ENCODE results near the gene ICOS. TPM values are rescaled to one million over a fixed set of nuclear protein-coding genes. Genes with fewer than 3 reads are reported as not detected.
A peak's percentile ranks its signal among the peaks of the same experiment; 100 is the strongest.

ICOS gene
- total and polyA plus RNA-seq, 2 donors (not counting 1 experiment from before 2014, with no cell fraction given), result not detected

GRCh38 chr2:203892207-203892606 is 44.4 kb upstream of the ICOS start:
- Histone ChIP-seq H3K36me3 (ENCODE audit: control insufficient read depth, insufficient read depth, low read length) (no peaks in the 10 kb centered on the region), H3K4me1 (ENCODE audit: control insufficient read depth, extremely low read depth, insufficient read depth, low read length) (no peaks in the 10 kb centered on the region), H3K4me3 (replicated peaks in 1 of 4; ENCODE audit: control extremely low read depth in 1 of 4, insufficient read depth in 1 of 4, low read depth in 3 of 4, low read length in 4 of 4) (no peak overlapping the region), H3K27me3 (ENCODE audit: control insufficient read depth, insufficient read depth, low read length) (no peaks in the 10 kb centered on the region), H3K4me2 (ENCODE audit: extremely low read depth, insufficient read depth, low read length) (no peak overlapping the region), H3K9ac (ENCODE audit: insufficient read depth, low read length) (no peak overlapping the region), H3K9me3 (ENCODE audit: control insufficient read depth, insufficient read depth, low read depth, low read length) (no peaks in the 10 kb centered on the region), H4K20me1 (ENCODE audit: control insufficient read depth, extremely low read depth, insufficient read depth, low read length) (no peaks in the 10 kb centered on the region), H2AFZ (ENCODE audit: low read length) (no peak overlapping the region), H3K79me2 (ENCODE audit: control insufficient read depth, insufficient read depth, low read length) (no peaks in the 10 kb centered on the region), H3K27ac (ENCODE audit: insufficient read depth, low read length) (no peak overlapping the region)
- no peak for TF ChIP-seq EZH2 (IDR thresholded peaks at IDR 0.05; ENCODE audit: low read length, missing control alignments)
- no peak for TF ChIP-seq CTCF (conservative IDR thresholded peaks at IDR 0.05 in 1 of 2, IDR thresholded peaks at IDR 0.05 in 1 of 2; ENCODE audit: low read depth in 1 of 2, low read length in 2 of 2)
- no peak for DNase-seq (ENCODE audit: low read depth in 2 of 2)

- H2AFZ ChIP-seq (ENCODE audit: low read length), result no peak overlapping the region
- no peaks in the 10 kb centered on the region for H3K4me1 ChIP-seq (ENCODE audit: control insufficient read depth, extremely low read depth, insufficient read depth, low read length)
- H3K4me3 ChIP-seq (replicated peaks in 1 of 4; ENCODE audit: control extremely low read depth in 1 of 4, insufficient read depth in 1 of 4, low read depth in 3 of 4, low read length in 4 of 4), result no peak overlapping the region
- TF ChIP-seq EZH2 (IDR thresholded peaks at IDR 0.05; ENCODE audit: low read length, missing control alignments) (no peak), CTCF (conservative IDR thresholded peaks at IDR 0.05 in 1 of 2, IDR thresholded peaks at IDR 0.05 in 1 of 2; ENCODE audit: low read depth in 1 of 2, low read length in 2 of 2) (no peak)
- H3K79me2 ChIP-seq (ENCODE audit: control insufficient read depth, insufficient read depth, low read length), result no peaks in the 10 kb centered on the region
- no peak overlapping the region for H3K9ac ChIP-seq (ENCODE audit: insufficient read depth, low read length)
- H3K27me3 ChIP-seq (ENCODE audit: control insufficient read depth, insufficient read depth, low read length), result no peaks in the 10 kb centered on the region
- no peaks in the 10 kb centered on the region for H4K20me1 ChIP-seq (ENCODE audit: control insufficient read depth, extremely low read depth, insufficient read depth, low read length)
- no peaks in the 10 kb centered on the region for H3K36me3 ChIP-seq (ENCODE audit: control insufficient read depth, insufficient read depth, low read length)
- peak; percentile 32 to 82 for DNase-seq (ENCODE audit: low read depth in 2 of 2)
- H3K27ac ChIP-seq (ENCODE audit: insufficient read depth, low read length), result no peak overlapping the region
- no peak overlapping the region for H3K4me2 ChIP-seq (ENCODE audit: extremely low read depth, insufficient read depth, low read length)
- H3K9me3 ChIP-seq (ENCODE audit: control insufficient read depth, insufficient read depth, low read depth, low read length), result no peaks in the 10 kb centered on the region
These were observed 43.2 kb upstream of the ICOS start for GRCh38 chr2:203893401-203893800.

GRCh38 chr2:203893840-203894239 is 42.7 kb upstream of the ICOS start:
- no peak overlapping the region for H3K4me2 ChIP-seq (ENCODE audit: extremely low read depth, insufficient read depth, low read length)
- no peak overlapping the region for H3K4me3 ChIP-seq (replicated peaks in 1 of 4; ENCODE audit: control extremely low read depth in 1 of 4, insufficient read depth in 1 of 4, low read depth in 3 of 4, low read length in 4 of 4)
- no peaks in the 10 kb centered on the region for H3K79me2 ChIP-seq (ENCODE audit: control insufficient read depth, insufficient read depth, low read length)
- H3K9ac ChIP-seq (ENCODE audit: insufficient read depth, low read length), result no peak overlapping the region
- no peak for TF ChIP-seq CTCF (conservative IDR thresholded peaks at IDR 0.05 in 1 of 2, IDR thresholded peaks at IDR 0.05 in 1 of 2; ENCODE audit: low read depth in 1 of 2, low read length in 2 of 2)
- TF ChIP-seq EZH2 (IDR thresholded peaks at IDR 0.05; ENCODE audit: low read length, missing control alignments), result no peak
- no peaks in the 10 kb centered on the region for H3K9me3 ChIP-seq (ENCODE audit: control insufficient read depth, insufficient read depth, low read depth, low read length)
- H4K20me1 ChIP-seq (ENCODE audit: control insufficient read depth, extremely low read depth, insufficient read depth, low read length), result no peaks in the 10 kb centered on the region
- H3K27ac ChIP-seq (ENCODE audit: insufficient read depth, low read length), result no peak overlapping the region
- no peaks in the 10 kb centered on the region for H3K4me1 ChIP-seq (ENCODE audit: control insufficient read depth, extremely low read depth, insufficient read depth, low read length)
- no peak for DNase-seq (ENCODE audit: low read depth in 2 of 2)
- H3K27me3 ChIP-seq (ENCODE audit: control insufficient read depth, insufficient read depth, low read length), result no peaks in the 10 kb centered on the region
- no peak overlapping the region for H2AFZ ChIP-seq (ENCODE audit: low read length)
- H3K36me3 ChIP-seq (ENCODE audit: control insufficient read depth, insufficient read depth, low read length), result no peaks in the 10 kb centered on the region

Measured in fibroblast of lung (primary cell).